GM12892 (cell line): Measurements from ENCODE around the gene RARRES2.

Experiments
- POLR2A ChIP-seq: IDR thresholded peaks from 2 replicates; pipeline ENCODE4 v1.6.1; 2011; ENCODE audit warnings: low read depth, low read length, control low read depth
- POLR2AphosphoS5 ChIP-seq: IDR thresholded peaks from 2 replicates; pipeline ENCODE4 v1.6.1; 2011; ENCODE audit warnings: low read depth, low read length, control low read depth

DNA sequence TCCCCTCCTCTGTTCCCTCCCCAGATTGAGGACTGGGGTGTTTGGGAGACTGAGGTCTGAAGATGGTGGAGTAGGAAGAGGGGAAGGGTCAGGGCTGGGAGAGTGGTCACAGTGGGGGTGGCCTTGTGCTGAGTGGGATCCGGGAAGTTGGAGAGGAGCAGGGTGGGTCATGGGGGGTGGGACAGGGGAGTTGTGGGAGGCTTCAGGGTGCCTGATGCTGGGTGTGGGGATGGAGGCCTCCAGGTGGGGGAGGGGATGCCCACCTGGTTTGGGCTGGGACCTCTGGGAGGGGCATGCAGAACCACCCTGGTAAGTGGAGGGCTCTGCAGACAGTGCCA is 40.3 kb upstream of the RARRES2 start:
- TF ChIP-seq POLR2A (no peak), POLR2AphosphoS5 (no peak)
